Endothelial cell of umbilical vein (primary cell): ENCODE data around the gene LYZL1. TPM values are rescaled to one million over a fixed set of nuclear protein-coding genes. Genes with fewer than 3 reads are reported as not detected.

Experiments used
- BruUV-seq: library from RNA; stranded (reverse); fragments of 400-500 nt; replicated peaks from 2 replicates; lab custom pipeline; 2021; lab: Mats Ljungman, UMichigan
- CTCF ChIA-PET: fragments of 300-600, 350-600 bp; sonication (Branson Sonifier 250); formaldehyde crosslinking; loops from one replicate; lab custom pipeline; 2021; ENCODE audit warnings: antibody characterized with exemption, inconsistent platforms; lab: Charles Lee
- POLR2A ChIA-PET: fragments of 300-600, 350-600 bp; sonication (Branson Sonifier 250); formaldehyde crosslinking; loops from one replicate; lab custom pipeline; 2021; ENCODE audit warnings: antibody characterized with exemption, inconsistent platforms; lab: Charles Lee
- DNase-seq: peaks from one replicate; pipeline ENCODE4 v3.0.0-alpha.2; 2011; ENCODE audit warnings: low read depth, low spot score
- FAIRE-seq: peaks from 2 replicates; lab custom pipeline; 2011; peaks lifted over from hg19 to GRCh38; lab: Jason Lieb, UNC
- H2AFZ ChIP-seq: 2 replicates; pipeline ENCODE4 v1.6.0; 2012; ENCODE audit warnings: low read depth, low read length, control low read depth, inconsistent platforms
- H3K27ac ChIP-seq: 2 replicates; pipeline ENCODE4 v1.5.1; 2011; ENCODE audit warnings: low read depth, mild to moderate bottlenecking, control low read depth, low read length, moderate library complexity; ENCODE audit not compliant: insufficient read depth
- H3K27me3 ChIP-seq, 2 experiments: 2 replicates each; pipeline versions ENCODE4 v1.6.0 to v1.6.1; 2011; ENCODE audit warnings: low read length in 2 of 2, mixed read lengths in 1 of 2; ENCODE audit not compliant: control insufficient read depth in 2 of 2, insufficient read depth in 2 of 2
- H3K36me3 ChIP-seq, 2 experiments: 2 replicates in 1 of 2; 3 replicates in 1 of 2; pipeline ENCODE4 v1.5.1; 2011; ENCODE audit warnings: low read length in 2 of 2, mild to moderate bottlenecking in 1 of 2, moderate library complexity in 1 of 2; ENCODE audit not compliant: control insufficient read depth in 2 of 2, insufficient read depth in 2 of 2; ENCODE audit errors: extremely low read depth in 1 of 2
- H3K4me1 ChIP-seq: 3 replicates; pipeline ENCODE4 v1.5.1; 2011; ENCODE audit warnings: mild to moderate bottlenecking, low read length; ENCODE audit not compliant: control insufficient read depth, insufficient read depth; ENCODE audit errors: extremely low read depth
- H3K4me2 ChIP-seq: 2 replicates; pipeline ENCODE4 v1.6.1; 2011; ENCODE audit warnings: low read length, control low read depth, mixed read lengths; ENCODE audit not compliant: insufficient read depth
- H3K4me3 ChIP-seq, 3 experiments: fragments of 200-600 bp in 1 of 3; sonication (generic), shearing (Covaris generic) in 1 of 3; replicated peaks in 1 of 3; 2 replicates each; pipeline ENCODE4 v1.5.1; 2011 to 2016; ENCODE audit warnings: control low read depth in 3 of 3, low read length in 3 of 3, mild to moderate bottlenecking in 2 of 3, inconsistent platforms in 1 of 3, low read depth in 1 of 3, moderate library complexity in 1 of 3; ENCODE audit not compliant: insufficient read depth in 1 of 3
- H3K79me2 ChIP-seq: 2 replicates; pipeline ENCODE4 v1.6.0; 2012; ENCODE audit warnings: low read length, inconsistent platforms; ENCODE audit not compliant: control insufficient read depth, insufficient read depth
- H3K9ac ChIP-seq: replicated peaks from 2 replicates; pipeline ENCODE3; 2011; ENCODE audit warnings: low read length, control low read depth; ENCODE audit not compliant: insufficient read depth; ENCODE audit errors: extremely low read depth
- H3K9me1 ChIP-seq: replicated peaks from 3 replicates; pipeline ENCODE4 v1.6.0; 2011; ENCODE audit warnings: mild to moderate bottlenecking, low read length; ENCODE audit not compliant: control insufficient read depth, insufficient read depth; ENCODE audit errors: extremely low read depth
- H3K9me3 ChIP-seq: replicated peaks from 2 replicates; pipeline ENCODE4 v1.5.1; 2012; ENCODE audit warnings: low read length, inconsistent platforms; ENCODE audit not compliant: control insufficient read depth, insufficient read depth
- H4K20me1 ChIP-seq: replicated peaks from 2 replicates; pipeline ENCODE3; 2011; ENCODE audit warnings: mild to moderate bottlenecking, low read length; ENCODE audit not compliant: control insufficient read depth, insufficient read depth; ENCODE audit errors: extremely low read depth
- EZH2 ChIP-seq: IDR thresholded peaks from 2 replicates; pipeline ENCODE4 v1.6.1; 2012; ENCODE audit warnings: borderline replicate concordance, low read depth, mild to moderate bottlenecking, moderate library complexity, low read length, inconsistent platforms; ENCODE audit not compliant: severe bottlenecking
- FOS ChIP-seq: IDR thresholded peaks from 2 replicates; pipeline ENCODE4 v1.6.1; 2011; ENCODE audit warnings: mild to moderate bottlenecking, low read length, moderate library complexity, borderline replicate concordance; ENCODE audit not compliant: insufficient read depth
- GATA2 ChIP-seq: IDR thresholded peaks from 2 replicates; pipeline ENCODE4 v1.7.0; 2011; ENCODE audit warnings: low read depth, mild to moderate bottlenecking, moderate library complexity, mixed read lengths, low read length; ENCODE audit not compliant: insufficient read length, insufficient read depth
- JUN ChIP-seq: IDR thresholded peaks from 2 replicates; pipeline ENCODE4 v1.6.1; 2011; ENCODE audit warnings: borderline replicate concordance, low read depth; ENCODE audit not compliant: insufficient read length, insufficient read depth
- MYC ChIP-seq: IDR thresholded peaks from one replicate; pipeline ENCODE4 v1.6.1; 2011; ENCODE audit warnings: mild to moderate bottlenecking, low read depth, low read length
- POLR2A ChIP-seq: IDR thresholded peaks from 2 replicates; pipeline ENCODE4 v1.6.1; 2012; ENCODE audit warnings: low read depth, mild to moderate bottlenecking, control low read depth, low read length
- POLR2AphosphoS5 ChIP-seq: IDR thresholded peaks from 2 replicates; pipeline ENCODE4 v1.6.1; 2012; ENCODE audit warnings: low read depth, mild to moderate bottlenecking, control low read depth, low read length, moderate library complexity; ENCODE audit not compliant: insufficient read depth
- dilution Hi-C: fragments of 300-500 bp; cut with MboI; formaldehyde crosslinking; loops from one replicate; pipeline ENCODE4 v1.15.0; 2019; ENCODE audit warnings: low sequenced_read_pairs; ENCODE audit not compliant: extremely low pct_ligation_motif_present
- intact Hi-C: fragments of 100-400 bp; cut with micrococcal nuclease; formaldehyde crosslinking; loops from one replicate; pipeline ENCODE4 v1.10.0; 2022
- polyA plus RNA-seq, 4 experiments: library from polyadenylated mRNA; depleted of rRNA in 3 of 4; stranded (reverse) in 3 of 4; unstranded in 1 of 4; fragments of >200 nt; gene quantifications; 2 replicates each; pipeline versions ENCODE4 v1.2.1 to v1.2.3, GENCODE V29; 2011 to 2012; ENCODE audit warnings: missing spikeins in 1 of 4
- total RNA-seq: library from RNA; stranded (reverse); gene quantifications from 2 replicates; pipeline ENCODE4 v1.2.3, GENCODE V29; 2021
- TF ChIP-seq, protein P1 (sequence below): IDR thresholded peaks from 2 replicates; pipeline ENCODE4 v1.6.1; 2011; ENCODE audit not compliant: insufficient read depth, insufficient read length
- TF ChIP-seq, protein P2 (sequence below), 2 donors: IDR thresholded peaks; 1 replicate in 1 of 2; 2 replicates in 1 of 2; pipeline ENCODE4 v1.5.1; 2011; ENCODE audit warnings: low read length in 2 of 2, mild to moderate bottlenecking in 2 of 2, moderate library complexity in 2 of 2, control low read depth in 1 of 2, inconsistent platforms in 1 of 2, low read depth in 1 of 2; ENCODE audit not compliant: insufficient read depth in 1 of 2; ENCODE audit errors: extremely low read depth in 1 of 2

LYZL1 gene
- total and polyA plus RNA-seq, 2 donors (not counting 3 experiments of a cell fraction or from before 2014, with no cell fraction given) = not detected

DNA sequence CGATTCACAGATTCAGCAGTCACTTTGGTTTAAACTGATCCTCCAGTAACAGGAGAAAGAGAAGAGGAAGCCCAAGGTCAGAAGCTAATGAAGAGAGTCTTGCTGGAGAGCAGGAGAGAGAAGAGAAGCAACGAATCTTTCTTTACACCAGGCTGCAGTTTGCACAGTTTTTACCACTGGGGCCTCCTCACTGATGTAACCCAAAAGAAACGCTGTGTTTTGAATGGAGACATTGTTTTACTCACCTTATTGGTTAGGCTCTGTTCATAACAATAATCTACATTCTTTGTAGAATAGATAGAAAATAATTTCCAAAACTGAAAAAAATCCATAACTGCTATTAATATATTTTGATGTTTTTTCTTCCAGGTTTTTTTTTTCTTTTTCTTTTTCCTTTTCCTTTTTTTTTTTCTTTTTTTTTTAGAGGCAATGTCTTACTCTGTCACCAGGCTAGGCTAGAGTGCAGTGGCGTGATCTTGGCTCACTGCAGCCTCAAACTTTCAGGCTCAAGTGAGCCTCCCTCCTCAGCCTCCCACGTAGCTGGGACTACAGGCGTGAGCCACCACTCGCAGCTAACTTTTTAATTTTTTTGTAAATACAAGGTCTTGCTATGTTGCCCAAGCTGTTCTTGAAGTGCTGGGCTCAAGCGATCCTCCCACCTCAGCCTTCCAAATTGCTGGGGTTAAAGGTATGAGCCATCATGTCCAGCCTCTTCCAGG lies 27.6 kb downstream of the LYZL1 start:
- dilution Hi-C loops = no loop called here
- Histone ChIP-seq H3K9ac (no peak overlapping the region), H4K20me1 (no peaks in the 10 kb centered on the region), H3K79me2 (no peaks in the 10 kb centered on the region), H3K4me1 (peaks cover 19% of the 10 kb centered on the region), H3K9me3 (no peaks in the 10 kb centered on the region), H3K4me2 (no peak overlapping the region), H3K9me1 (no peaks in the 10 kb centered on the region), H2AFZ (peak overlapping the region; percentile 10), H3K27me3 (no peaks in the 10 kb centered on the region), H3K4me3 (no peak overlapping the region), H3K27ac (peak overlapping the region; percentile 7), H3K36me3 (no peaks in the 10 kb centered on the region)
- CTCF ChIA-PET = interaction anchor here (1.9 to 3.4 kb wide), 2 partner anchors 12 to 652 kb away, joined by 8 to 15 read pairs; no protein-coding TSS in a partner anchor
- intact Hi-C loops = no loop called here
- no peak for FAIRE-seq
- POLR2A ChIA-PET = no interaction called here
- TF ChIP-seq POLR2AphosphoS5 = no peak
- no peak for TF ChIP-seq EZH2
- no peak for TF ChIP-seq FOS
- no peak for TF ChIP-seq MYC
- TF ChIP-seq, protein P1, sequence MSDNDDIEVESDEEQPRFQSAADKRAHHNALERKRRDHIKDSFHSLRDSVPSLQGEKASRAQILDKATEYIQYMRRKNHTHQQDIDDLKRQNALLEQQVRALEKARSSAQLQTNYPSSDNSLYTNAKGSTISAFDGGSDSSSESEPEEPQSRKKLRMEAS = no peak
- TF ChIP-seq JUN = no peak
- no peak for TF ChIP-seq POLR2A
- TF ChIP-seq, protein P2, sequence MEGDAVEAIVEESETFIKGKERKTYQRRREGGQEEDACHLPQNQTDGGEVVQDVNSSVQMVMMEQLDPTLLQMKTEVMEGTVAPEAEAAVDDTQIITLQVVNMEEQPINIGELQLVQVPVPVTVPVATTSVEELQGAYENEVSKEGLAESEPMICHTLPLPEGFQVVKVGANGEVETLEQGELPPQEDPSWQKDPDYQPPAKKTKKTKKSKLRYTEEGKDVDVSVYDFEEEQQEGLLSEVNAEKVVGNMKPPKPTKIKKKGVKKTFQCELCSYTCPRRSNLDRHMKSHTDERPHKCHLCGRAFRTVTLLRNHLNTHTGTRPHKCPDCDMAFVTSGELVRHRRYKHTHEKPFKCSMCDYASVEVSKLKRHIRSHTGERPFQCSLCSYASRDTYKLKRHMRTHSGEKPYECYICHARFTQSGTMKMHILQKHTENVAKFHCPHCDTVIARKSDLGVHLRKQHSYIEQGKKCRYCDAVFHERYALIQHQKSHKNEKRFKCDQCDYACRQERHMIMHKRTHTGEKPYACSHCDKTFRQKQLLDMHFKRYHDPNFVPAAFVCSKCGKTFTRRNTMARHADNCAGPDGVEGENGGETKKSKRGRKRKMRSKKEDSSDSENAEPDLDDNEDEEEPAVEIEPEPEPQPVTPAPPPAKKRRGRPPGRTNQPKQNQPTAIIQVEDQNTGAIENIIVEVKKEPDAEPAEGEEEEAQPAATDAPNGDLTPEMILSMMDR (IDR thresholded peaks at IDR 0.05; ENCODE audit: extremely low read depth in 1 of 2, insufficient read depth in 1 of 2, low read depth in 1 of 2, low read length in 2 of 2) = no peak
- TF ChIP-seq GATA2 = no peak
- BruUV-seq = no TSS peak
- peak; percentile 4 for DNase-seq
